Spleen (tissue), 7 donors: ENCODE measurements around the gene CACNA1A.

Experiments
- POLR2A ChIP-seq, 3 donors: fragments of 450-650 bp; IDR thresholded peaks; one replicate each; pipeline ENCODE4 v1.5.1; 2017; ENCODE audit warnings: antibody characterized with exemption in 3 of 3, mild to moderate bottlenecking in 1 of 3
- TF ChIP-seq, protein P1 (sequence below), 11 experiments: fragments of 200-600 bp in 7 of 11; fragments of 450-650 bp in 4 of 11; sonication (generic) in 4 of 11; IDR thresholded peaks in 8 of 11; conservative IDR thresholded peaks in 3 of 11; 1 replicate in 7 of 11; 2 replicates in 4 of 11; pipeline versions ENCODE4 v1.4.0 to v1.8.0; 2016 to 2021; ENCODE audit warnings: antibody characterized with exemption in 11 of 11, inconsistent platforms in 4 of 11, mild to moderate bottlenecking in 1 of 11
- donor health status: DM: no; HTN: no; CAD: no; lungs with moderate emphysema.
- donor health status: DM: no; HTN: no; CAD: no.
- donor health status: DM: no; HTN: no; CAD: no.

DNA sequence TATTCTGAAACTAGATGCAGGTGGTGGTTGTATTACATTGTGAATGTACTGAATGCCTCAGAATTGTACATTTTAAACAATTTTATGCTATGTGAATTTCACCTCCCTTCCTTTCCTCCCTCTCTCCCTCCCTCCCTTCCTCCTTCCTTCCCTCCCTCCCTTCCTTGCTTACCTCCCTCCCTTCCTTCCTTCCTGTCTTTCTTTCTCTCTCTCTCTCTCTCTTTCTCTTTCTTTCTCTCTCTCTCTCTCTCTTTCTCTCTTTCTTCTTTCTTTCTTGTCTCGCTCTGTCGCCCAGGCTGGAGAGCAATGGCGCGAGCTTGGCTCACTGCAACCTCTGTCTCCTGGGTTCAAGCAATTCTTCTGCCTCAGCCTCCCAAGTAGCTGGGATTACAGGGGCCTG is 318.9 kb downstream of the CACNA1A start:
- TF ChIP-seq, protein P1, sequence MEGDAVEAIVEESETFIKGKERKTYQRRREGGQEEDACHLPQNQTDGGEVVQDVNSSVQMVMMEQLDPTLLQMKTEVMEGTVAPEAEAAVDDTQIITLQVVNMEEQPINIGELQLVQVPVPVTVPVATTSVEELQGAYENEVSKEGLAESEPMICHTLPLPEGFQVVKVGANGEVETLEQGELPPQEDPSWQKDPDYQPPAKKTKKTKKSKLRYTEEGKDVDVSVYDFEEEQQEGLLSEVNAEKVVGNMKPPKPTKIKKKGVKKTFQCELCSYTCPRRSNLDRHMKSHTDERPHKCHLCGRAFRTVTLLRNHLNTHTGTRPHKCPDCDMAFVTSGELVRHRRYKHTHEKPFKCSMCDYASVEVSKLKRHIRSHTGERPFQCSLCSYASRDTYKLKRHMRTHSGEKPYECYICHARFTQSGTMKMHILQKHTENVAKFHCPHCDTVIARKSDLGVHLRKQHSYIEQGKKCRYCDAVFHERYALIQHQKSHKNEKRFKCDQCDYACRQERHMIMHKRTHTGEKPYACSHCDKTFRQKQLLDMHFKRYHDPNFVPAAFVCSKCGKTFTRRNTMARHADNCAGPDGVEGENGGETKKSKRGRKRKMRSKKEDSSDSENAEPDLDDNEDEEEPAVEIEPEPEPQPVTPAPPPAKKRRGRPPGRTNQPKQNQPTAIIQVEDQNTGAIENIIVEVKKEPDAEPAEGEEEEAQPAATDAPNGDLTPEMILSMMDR (IDR thresholded peaks at IDR 0.05 in 8 of 11, conservative IDR thresholded peaks at IDR 0.05 in 3 of 11), result no peak
- TF ChIP-seq POLR2A (IDR thresholded peaks at IDR 0.05), result no peak
